Panc1 (cell line): ENCODE results near the gene WDR6.

Experiments
- POLR2AphosphoS5 ChIP-seq: IDR thresholded peaks from 2 replicates; pipeline ENCODE4 v1.6.1; 2012; ENCODE audit warnings: mild to moderate bottlenecking, low read depth, low read length, moderate library complexity
- REST ChIP-seq, 2 experiments: IDR thresholded peaks; 2 replicates each; pipeline ENCODE4 v1.6.1; 2011 to 2012; ENCODE audit warnings: low read depth in 2 of 2, control low read depth in 1 of 2, low read length in 1 of 2, mild to moderate bottlenecking in 1 of 2, moderate library complexity in 1 of 2; ENCODE audit not compliant: insufficient read depth in 1 of 2
- TCF7L2 ChIP-seq: IDR thresholded peaks from 2 replicates; pipeline ENCODE4 v1.6.1; 2011; ENCODE audit warnings: mild to moderate bottlenecking, low read depth, low read length, inconsistent platforms
- TF ChIP-seq, protein P1 (sequence below): fragments of 450-650 bp; IDR thresholded peaks from 2 replicates; pipeline ENCODE4 v1.5.1; 2017; ENCODE audit warnings: mild to moderate bottlenecking

DNA sequence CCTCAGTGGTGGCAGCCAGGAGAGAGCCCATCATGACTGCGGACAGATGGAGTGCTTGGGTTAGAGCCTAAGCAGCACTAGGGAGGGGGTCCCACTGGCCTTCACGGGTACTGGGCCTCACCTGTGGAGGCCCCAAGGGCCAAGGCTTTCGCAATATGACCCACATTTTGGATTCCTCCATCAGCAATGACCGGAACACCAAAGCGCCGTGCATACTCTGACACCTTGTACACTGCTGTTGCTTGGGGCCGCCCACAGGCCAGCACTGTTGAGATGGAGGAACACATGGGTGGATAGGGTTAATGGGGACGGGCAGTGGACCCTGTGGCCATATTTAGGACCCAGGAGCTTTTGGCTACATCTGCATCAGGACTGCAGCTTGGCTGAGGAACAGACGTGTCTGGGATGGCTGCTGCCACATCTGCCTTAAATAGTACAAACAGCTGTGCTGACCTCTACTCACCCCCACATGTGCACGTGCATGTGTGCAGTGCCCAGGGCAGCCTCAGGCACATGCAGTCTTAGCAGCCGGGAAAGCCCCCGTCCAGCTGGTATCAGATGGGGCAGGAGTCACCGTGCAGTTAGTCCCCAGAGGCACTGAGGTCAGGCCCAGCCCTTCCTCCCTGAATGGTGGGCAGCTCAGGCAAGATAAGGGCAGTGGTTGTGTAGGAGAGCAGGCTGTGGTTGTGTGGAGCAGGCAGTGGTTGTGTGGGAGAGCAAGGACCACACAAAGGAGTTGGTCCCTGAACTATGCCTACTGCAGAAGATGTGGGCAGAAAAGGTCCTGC lies 18.0 kb downstream of the WDR6 start:
- TF ChIP-seq, protein P1, sequence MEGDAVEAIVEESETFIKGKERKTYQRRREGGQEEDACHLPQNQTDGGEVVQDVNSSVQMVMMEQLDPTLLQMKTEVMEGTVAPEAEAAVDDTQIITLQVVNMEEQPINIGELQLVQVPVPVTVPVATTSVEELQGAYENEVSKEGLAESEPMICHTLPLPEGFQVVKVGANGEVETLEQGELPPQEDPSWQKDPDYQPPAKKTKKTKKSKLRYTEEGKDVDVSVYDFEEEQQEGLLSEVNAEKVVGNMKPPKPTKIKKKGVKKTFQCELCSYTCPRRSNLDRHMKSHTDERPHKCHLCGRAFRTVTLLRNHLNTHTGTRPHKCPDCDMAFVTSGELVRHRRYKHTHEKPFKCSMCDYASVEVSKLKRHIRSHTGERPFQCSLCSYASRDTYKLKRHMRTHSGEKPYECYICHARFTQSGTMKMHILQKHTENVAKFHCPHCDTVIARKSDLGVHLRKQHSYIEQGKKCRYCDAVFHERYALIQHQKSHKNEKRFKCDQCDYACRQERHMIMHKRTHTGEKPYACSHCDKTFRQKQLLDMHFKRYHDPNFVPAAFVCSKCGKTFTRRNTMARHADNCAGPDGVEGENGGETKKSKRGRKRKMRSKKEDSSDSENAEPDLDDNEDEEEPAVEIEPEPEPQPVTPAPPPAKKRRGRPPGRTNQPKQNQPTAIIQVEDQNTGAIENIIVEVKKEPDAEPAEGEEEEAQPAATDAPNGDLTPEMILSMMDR = no peak
- no peak for TF ChIP-seq TCF7L2
- no peak for TF ChIP-seq REST (IDR thresholded peaks at IDR 0.05; ENCODE audit: insufficient read depth in 1 of 2, low read depth in 2 of 2, low read length in 1 of 2)
- no peak; the same call in 1 of the 2 replicates for TF ChIP-seq POLR2AphosphoS5
